Heart right ventricle (tissue), 16 donors: Measurements from ENCODE around the gene WASHC2A. TPM values are rescaled to one million over a fixed set of nuclear protein-coding genes. Genes with fewer than 3 reads are reported as not detected.
A peak's percentile ranks its signal among the peaks of the same experiment; 100 is the strongest.
"Not testable (repeated sequence)": the region's sequence is repeated elsewhere in the genome, so short reads cannot be mapped to it uniquely, and the experiment has no call there.

ENCODE experiments used
- ATAC-seq, 8 donors: fragments of 200-7000 bp; cut with Tn5 transposase; one replicate each; pipeline ENCODE4 v1.9.1; 2020; ENCODE audit warnings: mild to moderate bottlenecking in 8 of 8, moderate library complexity in 8 of 8, moderate number of reproducible peaks in 1 of 8
- DNase-seq, 2 donors: peaks; one replicate each; pipeline ENCODE4 v3.0.0-alpha.2; 2020
- H3K27ac ChIP-seq, 10 donors: fragments of 200-600 bp; sonication (generic) in 2 of 10; one replicate each; pipeline versions ENCODE4 v1.5.0 to v1.8.0; 2020 to 2022; ENCODE audit warnings: mild to moderate bottlenecking in 3 of 10
- H3K27me3 ChIP-seq, 7 donors: fragments of 200-600 bp; one replicate each; pipeline ENCODE4 v1.8.0; 2021 to 2022; ENCODE audit warnings: mild to moderate bottlenecking in 2 of 7
- H3K36me3 ChIP-seq, 9 donors: fragments of 200-600 bp; sonication (generic) in 1 of 9; one replicate each; pipeline versions ENCODE4 v1.5.0 to v1.8.0; 2020 to 2022; ENCODE audit warnings: mild to moderate bottlenecking in 2 of 9
- H3K4me1 ChIP-seq, 9 donors: fragments of 200-600 bp; sonication (generic) in 1 of 9; one replicate each; pipeline versions ENCODE4 v1.5.0 to v1.8.0; 2020 to 2022; ENCODE audit warnings: mild to moderate bottlenecking in 4 of 9
- H3K4me3 ChIP-seq, 10 donors: fragments of 200-600 bp; sonication (generic) in 2 of 10; one replicate each; pipeline versions ENCODE4 v1.5.0 to v1.8.0; 2020 to 2022; ENCODE audit warnings: mild to moderate bottlenecking in 7 of 10, moderate library complexity in 2 of 10
- H3K9me3 ChIP-seq, 11 donors: fragments of 200-600 bp in 10 of 11; sonication (generic) in 2 of 11; one replicate each; pipeline versions ENCODE4 v1.5.0 to v1.8.0; 2013 to 2022; ENCODE audit warnings: mild to moderate bottlenecking in 2 of 11, control low read depth in 1 of 11, moderate library complexity in 1 of 11
- WGBS, 2 donors: extraction: QIAGEN DNeasy Blood & Tissue Kit; methylation state at CpG; one replicate each; pipeline ENCODE4 v1.1.7; 2013; ENCODE audit warnings: inconsistent platforms in 1 of 2; 5-methylcytosine and 5-hydroxymethylcytosine counted together
- intact Hi-C, 10 donors: fragments of 100-400 bp; cut with DNase I; formaldehyde crosslinking; loops; one replicate each; pipeline versions ENCODE4 v1.11.1 to v1.14.2; 2022
- polyA plus RNA-seq, 2 donors: library from polyadenylated mRNA; stranded (reverse); fragments of 200-250 nt; gene quantifications; one replicate each; pipeline ENCODE4 v1.2.3, GENCODE V29; 2013
- total RNA-seq, 10 donors: library from RNA; stranded (reverse); fragmentation: NEBNext Ultra II Directional in 3 of 10; extraction: Animal tissue kit (Norgen Biotek cat#: 25700) in 3 of 10; gene quantifications; one replicate each; pipeline versions ENCODE4 v1.2.1 to v1.2.4, GENCODE V29; 2021 to 2023
- TF ChIP-seq, protein P1 (sequence below), 9 donors: fragments of 200-600 bp; sonication (generic) in 2 of 9; IDR thresholded peaks; one replicate each; pipeline versions ENCODE4 v1.5.0 to v1.8.0; 2021 to 2022; ENCODE audit warnings: antibody characterized with exemption in 9 of 9, mild to moderate bottlenecking in 5 of 9, moderate library complexity in 1 of 9
- donor health status: Arrhythmogenic right ventricular cardiomyopathy.
- donor health status: ischemic (EF 13 %, LVEDD 7.1; RV severe dilation, severe dysfunction).
- donor health status: healthy with polysubstance abuse.
- donor health status: DM: no; HTN: yes; CAD: no.
- donor health status: DM: no; HTN: no; CAD: no.
- donor health status: ischemic (EF 25% LVEDD 6.9; RV normal size, moderate dysfunction).
- donor health status: ischemic (EF 25% LVEDD 5.7; RV mildly dilated, moderate dysfunction).
- donor health status: healthy.
- donor health status: DM: yes; HTN: yes; CAD: no.
- donor health status: Ischemic cardiomyopathy.
- donor health status: ischemic (EF 35%, LVEDD 5.7; RV mildly dilated, moderate dysfunction).
- donor health status: nonischemic (EF 11% LVEDD 7.7; RV severe dilation, severe dysfunction).
- donor health status: DM: yes; HTN: yes; CAD: no.
- donor health status: PGD.
- donor health status: ischemic (EF 29% LVEDD 5.4; RV normal size, mild dysfunction).
- donor health status: nonischemic (EF 23%, LVEDD 6.1; RV moderate dilation, normal function).

The WASHC2A gene
- total and polyA plus RNA-seq, 12 donors: 12.7 to 55.0 (median 31.0) TPM

DNA sequence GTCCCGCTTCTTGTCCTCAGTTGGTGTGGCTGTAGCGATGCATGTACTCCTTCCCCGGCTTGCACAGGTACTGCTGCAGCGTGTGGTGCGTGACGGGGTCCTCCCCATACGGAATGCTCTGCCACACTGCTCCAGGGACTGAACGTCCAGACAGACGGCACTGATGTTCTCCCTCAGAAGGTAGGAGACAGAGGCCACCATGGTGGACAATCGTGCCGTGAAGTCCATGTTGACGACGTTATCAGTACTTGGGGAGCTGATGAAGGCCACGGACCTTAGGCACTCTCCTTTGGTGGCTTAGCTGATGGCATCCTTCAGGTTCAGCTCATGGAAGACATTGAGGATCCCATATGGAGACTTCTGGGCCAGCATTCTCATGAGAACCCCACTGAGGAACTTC is 42.1 kb upstream of the WASHC2A start:
- WGBS, 2 donors: 89 to 96% methylated on average over 14 of the region's 14 CpGs
- no peak overlapping the region for H3K27ac ChIP-seq
- DNase-seq: no peak
- no peaks in the 10 kb centered on the region for H3K9me3 ChIP-seq
- no peaks in the 10 kb centered on the region for H3K36me3 ChIP-seq
- H3K4me1 ChIP-seq: no peaks in the 10 kb centered on the region
- H3K4me3 ChIP-seq: no peak overlapping the region
- ATAC-seq: peak in 1 of 8 donors; percentile 17
- peaks cover 0 to 14% (median 6%) of the 10 kb centered on the region in 7 donors for H3K27me3 ChIP-seq
- intact Hi-C loops: no loop called here
- TF ChIP-seq, protein P1, sequence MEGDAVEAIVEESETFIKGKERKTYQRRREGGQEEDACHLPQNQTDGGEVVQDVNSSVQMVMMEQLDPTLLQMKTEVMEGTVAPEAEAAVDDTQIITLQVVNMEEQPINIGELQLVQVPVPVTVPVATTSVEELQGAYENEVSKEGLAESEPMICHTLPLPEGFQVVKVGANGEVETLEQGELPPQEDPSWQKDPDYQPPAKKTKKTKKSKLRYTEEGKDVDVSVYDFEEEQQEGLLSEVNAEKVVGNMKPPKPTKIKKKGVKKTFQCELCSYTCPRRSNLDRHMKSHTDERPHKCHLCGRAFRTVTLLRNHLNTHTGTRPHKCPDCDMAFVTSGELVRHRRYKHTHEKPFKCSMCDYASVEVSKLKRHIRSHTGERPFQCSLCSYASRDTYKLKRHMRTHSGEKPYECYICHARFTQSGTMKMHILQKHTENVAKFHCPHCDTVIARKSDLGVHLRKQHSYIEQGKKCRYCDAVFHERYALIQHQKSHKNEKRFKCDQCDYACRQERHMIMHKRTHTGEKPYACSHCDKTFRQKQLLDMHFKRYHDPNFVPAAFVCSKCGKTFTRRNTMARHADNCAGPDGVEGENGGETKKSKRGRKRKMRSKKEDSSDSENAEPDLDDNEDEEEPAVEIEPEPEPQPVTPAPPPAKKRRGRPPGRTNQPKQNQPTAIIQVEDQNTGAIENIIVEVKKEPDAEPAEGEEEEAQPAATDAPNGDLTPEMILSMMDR (IDR thresholded peaks at IDR 0.05): no peak

DNA sequence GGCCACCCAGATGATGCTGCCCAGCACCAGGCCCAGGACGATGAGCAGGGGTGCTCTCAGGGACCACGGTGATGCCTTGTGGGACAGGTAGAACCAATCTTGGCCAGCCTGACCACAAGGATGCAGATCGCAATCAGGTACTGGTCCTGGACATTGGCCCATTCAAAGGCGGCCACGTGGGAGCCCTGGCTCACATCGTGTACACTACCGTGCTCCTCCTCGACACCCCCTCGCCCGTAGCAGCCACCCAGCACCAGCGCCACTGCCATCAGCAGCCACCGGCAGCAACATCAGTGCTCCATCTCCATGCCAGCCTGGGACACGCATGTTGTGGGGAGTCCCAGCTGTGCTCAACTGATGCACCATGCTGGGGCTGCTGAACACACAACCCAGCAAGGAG is 40.6 kb upstream of the WASHC2A start:
- no peak for ATAC-seq
- WGBS, 2 donors: 90 to 91% methylated on average over 13 of the region's 13 CpGs
- peaks cover 0 to 14% (median 6%) of the 10 kb centered on the region in 7 donors for H3K27me3 ChIP-seq
- no peaks in the 10 kb centered on the region for H3K9me3 ChIP-seq
- no peaks in the 10 kb centered on the region for H3K4me1 ChIP-seq
- TF ChIP-seq, protein P1 (IDR thresholded peaks at IDR 0.05): no peak
- H3K36me3 ChIP-seq: no peaks in the 10 kb centered on the region
- H3K4me3 ChIP-seq: no peak overlapping the region
- H3K27ac ChIP-seq: no peak overlapping the region
- DNase-seq: no peak
- intact Hi-C loops: no loop called here

DNA sequence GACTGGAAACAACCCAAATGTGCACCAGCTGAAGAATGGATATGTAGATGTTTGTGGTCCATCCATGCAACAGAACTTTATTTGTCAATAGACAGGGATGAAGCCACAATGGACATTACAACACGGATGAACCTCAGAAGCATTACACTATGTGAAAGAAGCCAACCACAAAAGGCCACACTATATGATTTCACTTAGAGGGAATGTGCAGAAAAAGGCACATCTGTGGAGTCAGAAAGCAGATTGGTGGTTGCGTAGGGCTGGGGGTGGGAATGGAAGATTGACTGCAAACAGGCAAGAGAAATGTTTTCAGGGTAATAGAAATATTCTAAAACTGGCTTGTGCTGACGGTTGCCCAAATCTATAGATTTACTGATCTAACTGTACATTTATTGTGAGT is 34.3 kb upstream of the WASHC2A start:
- Histone ChIP-seq H3K4me3 (no peak overlapping the region), H3K27ac (no peak overlapping the region), H3K9me3 (no peaks in the 10 kb centered on the region), H3K36me3 (no peaks in the 10 kb centered on the region), H3K27me3 (no peaks in the 10 kb centered on the region), H3K4me1 (no peaks in the 10 kb centered on the region)
- no peak for ATAC-seq
- 58 to 66% methylated on average over 3 of the region's 3 CpGs for WGBS, 2 donors
- no peak for DNase-seq
- TF ChIP-seq, protein P1 (IDR thresholded peaks at IDR 0.05): no peak
- intact Hi-C loops: no loop called here

DNA sequence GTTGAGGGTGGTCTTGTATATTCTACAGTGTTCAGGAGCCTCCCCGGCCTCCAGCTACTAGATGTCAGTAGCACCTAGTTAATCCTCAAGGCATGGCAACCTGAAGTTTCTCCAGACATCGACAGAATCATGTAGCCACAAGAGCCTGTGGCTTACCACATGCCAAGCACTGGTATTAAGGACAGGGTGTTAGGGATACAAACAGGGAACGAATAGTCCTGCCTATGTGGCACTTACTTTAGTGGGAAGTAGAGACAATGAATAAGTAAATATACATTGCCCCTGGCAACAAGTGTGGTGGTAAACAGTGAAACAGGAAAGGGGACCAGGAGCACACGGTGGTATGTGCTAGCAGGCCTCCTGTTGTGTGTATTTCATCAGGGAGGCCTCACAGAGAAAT is 32.4 kb upstream of the WASHC2A start:
- H3K27ac ChIP-seq, H3K9me3 ChIP-seq, DNase-seq, H3K36me3 ChIP-seq, H3K27me3 ChIP-seq, H3K4me1 ChIP-seq, H3K4me3 ChIP-seq, intact Hi-C loops: not testable (repeated sequence)
- 37 to 43% methylated on average over 4 of the region's 4 CpGs for WGBS, 2 donors
- peak in 1 of 8 donors; percentile 37 for ATAC-seq

DNA sequence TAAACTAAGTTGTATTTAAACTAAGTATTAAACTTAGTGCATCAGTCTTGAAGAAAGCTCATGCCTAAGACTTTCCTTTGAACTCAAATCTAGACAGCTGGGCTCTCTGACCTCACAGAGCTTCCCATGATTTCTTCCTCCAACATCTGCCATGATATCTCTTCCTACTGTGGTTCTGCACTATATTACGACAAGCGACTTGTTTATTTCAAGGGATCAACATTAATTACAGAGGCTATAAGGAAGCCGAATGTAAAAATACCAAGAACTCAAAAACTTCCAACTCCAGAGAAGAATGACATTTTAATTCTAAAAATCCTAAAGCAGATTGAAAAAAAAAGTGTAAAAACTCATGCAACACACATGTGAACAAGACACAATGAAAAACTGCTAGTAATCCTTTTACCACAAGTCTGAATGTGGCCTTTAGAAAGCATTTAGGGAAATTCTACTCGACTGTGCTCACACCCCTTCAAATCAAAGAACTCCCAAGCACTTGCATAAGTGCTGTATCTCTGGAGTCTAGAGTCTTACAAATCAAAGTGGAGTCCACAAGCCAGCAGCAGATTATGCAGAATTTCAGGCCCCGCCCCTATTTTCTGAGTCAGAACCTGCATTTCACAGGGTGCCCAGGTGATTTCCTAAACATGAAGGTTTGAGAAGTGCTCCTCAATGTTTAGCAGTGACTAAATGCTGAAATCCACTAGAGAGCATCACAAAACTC is 22.7 kb upstream of the WASHC2A start:
- H3K36me3 ChIP-seq: no peaks in the 10 kb centered on the region
- no peaks in the 10 kb centered on the region for H3K4me1 ChIP-seq
- no peak for DNase-seq
- H3K4me3 ChIP-seq: no peak overlapping the region
- no peaks in the 10 kb centered on the region for H3K9me3 ChIP-seq
- no peak for ATAC-seq
- WGBS, 2 donors: 75 to 87% methylated on average over 5 of the region's 5 CpGs
- no peak overlapping the region for H3K27ac ChIP-seq
- H3K27me3 ChIP-seq: no peaks in the 10 kb centered on the region
- TF ChIP-seq, protein P1 (IDR thresholded peaks at IDR 0.05): no peak
- intact Hi-C loops: no loop called here

DNA sequence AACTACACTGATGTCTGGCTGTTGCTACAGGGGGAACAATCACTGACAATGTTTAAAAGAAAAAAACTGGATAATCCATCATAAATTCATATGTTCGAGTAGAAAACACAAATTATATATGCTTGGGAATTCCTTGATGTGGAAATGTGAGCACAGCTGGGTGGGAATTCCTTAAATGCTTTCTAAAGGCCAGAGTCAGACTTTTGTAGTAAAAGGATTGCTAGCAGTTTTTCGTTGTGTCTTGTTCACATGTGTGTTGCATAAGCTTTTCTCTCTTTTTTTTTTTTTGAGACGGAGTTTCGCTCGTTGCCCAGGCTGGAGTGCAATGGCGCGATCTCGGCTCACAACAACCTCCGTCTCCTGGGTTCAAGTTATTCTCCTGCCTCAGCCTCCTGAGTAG is 21.3 kb upstream of the WASHC2A start:
- DNase-seq, H3K36me3 ChIP-seq, ATAC-seq, H3K27ac ChIP-seq, H3K9me3 ChIP-seq, H3K27me3 ChIP-seq, intact Hi-C loops, H3K4me3 ChIP-seq, H3K4me1 ChIP-seq: not testable (repeated sequence)
- 85 to 88% methylated on average over 9 of the region's 9 CpGs for WGBS, 2 donors

DNA sequence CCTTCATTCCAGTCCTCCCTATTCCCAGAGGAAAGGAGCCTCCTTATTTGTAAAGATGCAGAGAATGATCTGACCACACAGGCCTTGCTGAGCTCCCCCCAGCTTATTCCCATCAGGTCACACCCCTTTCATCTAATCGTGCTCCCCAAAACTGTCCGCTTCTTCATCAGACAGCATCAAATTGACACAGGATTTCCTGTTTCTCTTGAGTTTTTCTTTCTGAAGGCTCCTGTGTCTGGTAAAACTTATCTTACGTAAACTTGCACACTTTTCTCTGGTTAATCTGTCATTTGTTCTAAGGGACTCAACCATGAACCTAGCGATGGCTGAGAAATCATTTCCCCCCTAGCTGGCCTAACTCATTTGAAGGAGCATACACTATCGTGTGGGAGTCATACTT is 20.2 kb upstream of the WASHC2A start:
- H3K9me3 ChIP-seq, intact Hi-C loops, H3K4me1 ChIP-seq, H3K27me3 ChIP-seq, H3K36me3 ChIP-seq, ATAC-seq, H3K4me3 ChIP-seq, DNase-seq, H3K27ac ChIP-seq: not testable (repeated sequence)
- 71 to 73% methylated on average over 5 of the region's 5 CpGs for WGBS, 2 donors
